ENCODE measurements around the gene DNAJC17. TPM values are rescaled to one million over a fixed set of nuclear protein-coding genes. Genes with fewer than 3 reads are reported as not detected.

DNAJC17 gene
- total RNA-seq, 4 donors from 2014 or later: 6.0 to 56.9 (median 22.3) TPM

- H3K36me3 ChIP-seq: no peaks in the 10 kb centered on the region
- no peaks in the 10 kb centered on the region for H3K27me3 ChIP-seq
- 38% methylated on average over 6 of the region's 6 CpGs; no CpG with 5 or more reads in 1 of the 2 donors for WGBS, 2 donors (ENCODE audit: low coverage in 1 of 2)
- H3K27ac ChIP-seq: no peak overlapping the region
- no peak for TF ChIP-seq EP300 (IDR thresholded peaks at IDR 0.05; ENCODE audit: low read depth)
- no peak for TF ChIP-seq POLR2A (IDR thresholded peaks at IDR 0.05)
- TF ChIP-seq, protein P1, sequence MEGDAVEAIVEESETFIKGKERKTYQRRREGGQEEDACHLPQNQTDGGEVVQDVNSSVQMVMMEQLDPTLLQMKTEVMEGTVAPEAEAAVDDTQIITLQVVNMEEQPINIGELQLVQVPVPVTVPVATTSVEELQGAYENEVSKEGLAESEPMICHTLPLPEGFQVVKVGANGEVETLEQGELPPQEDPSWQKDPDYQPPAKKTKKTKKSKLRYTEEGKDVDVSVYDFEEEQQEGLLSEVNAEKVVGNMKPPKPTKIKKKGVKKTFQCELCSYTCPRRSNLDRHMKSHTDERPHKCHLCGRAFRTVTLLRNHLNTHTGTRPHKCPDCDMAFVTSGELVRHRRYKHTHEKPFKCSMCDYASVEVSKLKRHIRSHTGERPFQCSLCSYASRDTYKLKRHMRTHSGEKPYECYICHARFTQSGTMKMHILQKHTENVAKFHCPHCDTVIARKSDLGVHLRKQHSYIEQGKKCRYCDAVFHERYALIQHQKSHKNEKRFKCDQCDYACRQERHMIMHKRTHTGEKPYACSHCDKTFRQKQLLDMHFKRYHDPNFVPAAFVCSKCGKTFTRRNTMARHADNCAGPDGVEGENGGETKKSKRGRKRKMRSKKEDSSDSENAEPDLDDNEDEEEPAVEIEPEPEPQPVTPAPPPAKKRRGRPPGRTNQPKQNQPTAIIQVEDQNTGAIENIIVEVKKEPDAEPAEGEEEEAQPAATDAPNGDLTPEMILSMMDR (IDR thresholded peaks at IDR 0.05): no peak
- no peak for TF ChIP-seq POLR2AphosphoS5 (IDR thresholded peaks at IDR 0.05)
- in situ Hi-C loops (cut with MboI; ENCODE audit: low pct_ligation_motif_present in 1 of 4, low pct_unique_long_range_greater_than_20kb in 1 of 4, low sequenced_read_pairs in 3 of 4) (loop anchor here in 1 of 4 donors (25.0 kb wide), 1 partner anchor 170 kb away; the partner anchor contains the start of gene KNL1), intact Hi-C loops (cut with DNase I; ENCODE audit: low total_unique reads) (no loop called here)
- H3K4me3 ChIP-seq: no peak overlapping the region
- peaks cover 0 to 24% (median 11%) of the 10 kb centered on the region in 4 donors for H3K4me1 ChIP-seq
- H3K9me3 ChIP-seq: no peaks in the 10 kb centered on the region
- no peak for DNase-seq
Measured at GRCh38 chr15:40756938-40757337, 50.3 kb downstream of the DNAJC17 start.

- WGBS, 2 donors (ENCODE audit: low coverage in 1 of 2): 0 to 50% methylated on average over 1 to 10 of the region's 10 CpGs
- TF ChIP-seq POLR2A (IDR thresholded peaks at IDR 0.05) (no peak), EP300 (IDR thresholded peaks at IDR 0.05; ENCODE audit: low read depth) (no peak), POLR2AphosphoS5 (IDR thresholded peaks at IDR 0.05) (no peak)
- TF ChIP-seq, protein P1 (IDR thresholded peaks at IDR 0.05): no peak
- H3K9me3 ChIP-seq: no peaks in the 10 kb centered on the region
- H3K27me3 ChIP-seq: no peaks in the 10 kb centered on the region
- H3K4me1 ChIP-seq: peaks cover 0 to 24% (median 11%) of the 10 kb centered on the region in 4 donors
- intact Hi-C loops (cut with DNase I; ENCODE audit: low total_unique reads) (loop anchor here (2.0 kb wide), 1 partner anchor 51 kb away; the partner anchor contains the start of genes DNAJC17 and ZFYVE19), in situ Hi-C loops (cut with MboI; ENCODE audit: low pct_ligation_motif_present in 1 of 4, low pct_unique_long_range_greater_than_20kb in 1 of 4, low sequenced_read_pairs in 3 of 4) (loop anchor here in 1 of 4 donors (25.0 kb wide), 1 partner anchor 169 kb away; the partner anchor contains the start of gene KNL1)
- H3K27ac ChIP-seq: peak overlapping the region; percentile 84 to 90 (median 86)
- peaks cover 0 to 9% (median 4%) of the 10 kb centered on the region in 4 donors for H3K36me3 ChIP-seq
- DNase-seq: no peak
- H3K4me3 ChIP-seq: peak overlapping the region; percentile 17 to 85 (median 74)
Measured at GRCh38 chr15:40755812-40756208, 51.5 kb downstream of the DNAJC17 start.

DNA sequence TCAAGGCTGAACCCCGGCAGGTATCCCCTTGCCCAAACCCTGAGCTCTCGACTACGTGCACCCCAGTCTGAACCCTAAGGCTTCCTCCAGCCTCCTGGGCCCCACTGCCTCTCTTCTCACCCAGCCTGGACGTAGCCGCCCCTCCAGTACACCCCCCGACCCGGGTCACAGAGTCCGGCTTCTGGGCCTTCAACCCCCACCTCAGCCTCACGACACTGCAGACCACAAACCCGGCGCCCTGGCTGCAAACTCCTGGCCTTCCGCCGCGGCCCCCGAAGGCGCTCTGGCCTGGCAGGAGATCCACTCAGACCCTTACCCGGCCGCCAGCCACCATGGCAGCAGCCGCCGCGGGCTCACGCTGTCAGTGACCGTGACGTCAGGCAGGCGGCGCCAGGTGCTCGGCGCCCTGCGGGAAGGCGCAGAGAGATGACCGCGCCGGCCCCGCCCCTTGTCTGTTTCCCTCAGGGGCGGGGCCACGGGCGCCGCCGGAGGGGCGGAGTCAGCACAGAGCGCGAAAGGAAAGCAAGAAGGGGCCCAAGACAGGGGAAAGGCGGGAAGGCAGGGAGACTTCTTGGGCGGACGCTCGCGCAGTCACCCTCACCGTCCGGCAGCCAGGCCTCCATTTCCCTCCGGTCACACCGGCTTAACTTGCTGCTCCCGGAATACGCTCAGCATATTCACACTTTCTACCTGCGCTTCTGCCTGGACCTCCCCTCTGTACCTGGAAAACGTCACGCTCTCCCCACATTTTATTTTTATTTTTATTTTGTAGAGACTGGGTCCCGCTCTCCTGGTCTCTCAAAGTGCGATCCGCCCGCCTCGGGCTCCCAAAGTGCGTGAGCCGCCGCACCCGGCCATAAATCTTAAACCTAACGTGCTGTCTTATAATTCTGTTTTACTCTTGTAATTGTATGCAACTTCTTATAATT, 52.1 kb downstream of the DNAJC17 start, which contains the start of gene RMDN3:
TSS of gene RMDN3 (minus strand) at position 372 of the 929 bp plus-strand sequence. CDS start 471 bp downstream, outside the sequence.
- Histone ChIP-seq H3K36me3 (peaks cover 0 to 16% (median 7%) of the 10 kb centered on the region in 4 donors), H3K4me3 (peak within 1 kb of the TSS; percentile 68 to 85 (median 74)), H3K27ac (peak within 1 kb of the TSS; percentile 84 to 90 (median 86)), H3K27me3 (no peaks in the 10 kb centered on the region), H3K4me1 (peaks cover 0 to 24% (median 11%) of the 10 kb centered on the region in 4 donors), H3K9me3 (no peaks in the 10 kb centered on the region)
- intact Hi-C loops (cut with DNase I; ENCODE audit: low total_unique reads): loop anchor here (2.0 kb wide), 1 partner anchor 52 kb away; the partner anchor contains the start of genes DNAJC17 and ZFYVE19
- peak; percentile 68 for TF ChIP-seq POLR2A (IDR thresholded peaks at IDR 0.05)
- TF ChIP-seq, protein P1 (IDR thresholded peaks at IDR 0.05): peak in 2 of 5 experiments; percentile 12 to 17
- peak; percentile 75 to 89 (median 85) for TF ChIP-seq POLR2AphosphoS5 (IDR thresholded peaks at IDR 0.05)
- TF ChIP-seq EP300 (IDR thresholded peaks at IDR 0.05; ENCODE audit: low read depth): no peak
- in situ Hi-C loops (cut with MboI; ENCODE audit: low pct_ligation_motif_present in 1 of 4, low pct_unique_long_range_greater_than_20kb in 1 of 4, low sequenced_read_pairs in 3 of 4): loop anchor here in 1 of 4 donors (25.0 kb wide), 1 partner anchor 168 kb away; the partner anchor contains the start of gene KNL1
- 1% methylated on average over 16 to 65 of the region's 66 CpGs for WGBS, 2 donors (ENCODE audit: low coverage in 1 of 2)
- DNase-seq: peak; percentile 95

DNA sequence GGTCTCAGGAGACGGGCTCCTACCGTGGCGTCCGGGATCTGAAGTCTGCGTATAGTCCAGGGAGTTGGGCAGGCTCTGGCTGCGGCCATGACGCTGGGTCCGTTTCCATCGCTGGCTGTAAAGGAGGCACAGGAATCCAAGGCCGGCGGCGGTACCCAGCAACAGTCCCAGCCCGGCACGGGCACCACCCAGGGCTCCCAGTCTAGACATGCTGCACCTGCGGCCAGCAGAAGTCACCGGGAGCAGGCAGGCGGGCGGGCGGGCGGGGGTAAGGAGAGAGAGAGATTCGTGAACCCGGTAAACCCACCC, 52.7 kb downstream of the DNAJC17 start:
- H3K36me3 ChIP-seq: peaks cover 0 to 22% (median 7%) of the 10 kb centered on the region in 4 donors
- DNase-seq: peak; percentile 54
- TF ChIP-seq POLR2AphosphoS5 (IDR thresholded peaks at IDR 0.05) (no peak), EP300 (IDR thresholded peaks at IDR 0.05; ENCODE audit: low read depth) (no peak), POLR2A (IDR thresholded peaks at IDR 0.05) (no peak)
- TF ChIP-seq, protein P1 (IDR thresholded peaks at IDR 0.05): no peak
- in situ Hi-C loops (cut with MboI; ENCODE audit: low pct_ligation_motif_present in 1 of 4, low pct_unique_long_range_greater_than_20kb in 1 of 4, low sequenced_read_pairs in 3 of 4): loop anchor here in 1 of 4 donors (25.0 kb wide), 1 partner anchor 167 kb away; the partner anchor contains the start of gene KNL1
- intact Hi-C loops (cut with DNase I; ENCODE audit: low total_unique reads): loop anchor here (2.0 kb wide), 1 partner anchor 52 kb away; the partner anchor contains the start of genes DNAJC17 and ZFYVE19
- 0% methylated on average over 14 of the region's 22 CpGs; no CpG with 5 or more reads in 1 of the 2 donors for WGBS, 2 donors (ENCODE audit: low coverage in 1 of 2)
- peak overlapping the region; percentile 68 to 85 (median 74) for H3K4me3 ChIP-seq
- H3K27me3 ChIP-seq: no peaks in the 10 kb centered on the region
- peaks cover 0 to 24% (median 11%) of the 10 kb centered on the region in 4 donors for H3K4me1 ChIP-seq
- H3K27ac ChIP-seq: peak overlapping the region; percentile 84 to 90 (median 86)
- no peaks in the 10 kb centered on the region for H3K9me3 ChIP-seq
